DND-41 (cell line): ENCODE results near the gene TRDMT1.

Experiments used
- CTCF ChIP-seq: IDR thresholded peaks from 2 replicates; pipeline ENCODE4 v1.5.1; 2012; ENCODE audit warnings: borderline replicate concordance, low read length, moderate library complexity, mild to moderate bottlenecking; ENCODE audit not compliant: poor library complexity, severe bottlenecking; ENCODE audit errors: extremely low read depth
- EZH2 ChIP-seq: IDR thresholded peaks from 3 replicates; pipeline ENCODE4 v1.6.1; 2012; ENCODE audit warnings: borderline replicate concordance, low read depth, mild to moderate bottlenecking, moderate library complexity, low read length, inconsistent platforms; ENCODE audit not compliant: severe bottlenecking

DNA sequence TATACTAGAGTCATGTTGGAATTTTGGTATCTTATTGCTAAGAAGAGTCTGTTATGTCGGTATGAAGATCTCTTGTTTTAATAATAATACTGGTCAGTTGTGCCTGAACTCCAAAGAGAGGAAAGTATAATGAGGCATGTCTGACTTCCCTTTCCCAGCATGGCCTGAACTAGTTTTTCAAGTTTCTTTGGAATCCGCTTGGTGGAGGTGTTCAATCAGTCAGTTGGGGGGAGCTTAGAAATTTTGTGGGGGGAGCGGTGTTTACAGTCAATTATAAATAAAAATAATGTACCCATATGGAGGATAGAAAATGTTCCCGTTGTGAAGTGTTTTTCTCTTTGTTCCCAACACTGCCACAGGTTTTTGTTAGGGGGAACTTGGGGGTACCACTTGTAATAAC, 1.5 kb upstream of the TRDMT1 start:
- TF ChIP-seq CTCF, result no peak
- TF ChIP-seq EZH2, result no peak
